Testis (tissue), 3 donors: ENCODE data around the gene MYH10. TPM values are rescaled to one million over a fixed set of nuclear protein-coding genes. Genes with fewer than 3 reads are reported as not detected.
"Not testable (repeated sequence)": the region's sequence is repeated elsewhere in the genome, so short reads cannot be mapped to it uniquely, and the experiment has no call there.

ENCODE experiments used
- DNase-seq: peaks from one replicate; pipeline ENCODE4 v3.0.0-alpha.2; 2019
- H3K27ac ChIP-seq, 2 donors: fragments of 200-600 bp; sonication (generic); one replicate each; pipeline ENCODE4 v1.5.1; 2019
- H3K27me3 ChIP-seq: fragments of 200-600 bp; sonication (generic); one replicate; pipeline ENCODE4 v1.5.1; 2019
- H3K36me3 ChIP-seq: fragments of 200-600 bp; sonication (generic); one replicate; pipeline ENCODE4 v1.5.1; 2017; ENCODE audit warnings: low read depth; ENCODE audit errors: missing control alignments
- H3K4me1 ChIP-seq: fragments of 200-600 bp; sonication (generic); one replicate; pipeline ENCODE4 v1.5.1; 2019
- H3K4me3 ChIP-seq, 2 donors: fragments of 200-600 bp; sonication (generic); one replicate each; pipeline ENCODE4 v1.5.1; 2017 to 2019
- H3K9me3 ChIP-seq: fragments of 200-600 bp; sonication (generic); one replicate; pipeline ENCODE4 v1.5.1; 2017
- POLR2A ChIP-seq: fragments of 450-650 bp; IDR thresholded peaks from one replicate; pipeline ENCODE4 v1.6.1; 2017; ENCODE audit warnings: antibody characterized with exemption, mild to moderate bottlenecking, moderate library complexity
- WGBS, 2 donors: methylation state at CpG; one replicate each; pipeline ENCODE4 v1.1.5; 2018; 5-methylcytosine and 5-hydroxymethylcytosine counted together
- intact Hi-C: fragments of 100-400 bp; cut with DNase I; formaldehyde crosslinking; loops from one replicate; pipeline ENCODE4 v1.15.1; 2023; ENCODE audit warnings: low total_unique reads
- polyA plus RNA-seq: library from polyadenylated mRNA; stranded (reverse); fragments of 350-450 nt; fragmentation: Illumina TruSeq; extraction: RNeasy Lipid Tissue Mini Kit (QIAGEN cat#74804); gene quantifications from one replicate; pipeline ENCODE4 v1.2.3, GENCODE V29; 2014; ENCODE audit warnings: low read depth, low replicate concordance; ENCODE audit not compliant: insufficient read depth
- total RNA-seq, 2 donors: library from RNA; depleted of rRNA; stranded (reverse); fragments of >200 nt; gene quantifications; one replicate each; pipeline ENCODE4 v1.2.3, GENCODE V29; 2016
- TF ChIP-seq, protein P1 (sequence below), 3 experiments: fragments of 450-650 bp in 2 of 3; fragments of 200-600 bp in 1 of 3; sonication (generic) in 1 of 3; IDR thresholded peaks; one replicate each; pipeline ENCODE4 v1.5.1; 2016 to 2019; ENCODE audit warnings: antibody characterized with exemption in 3 of 3, mild to moderate bottlenecking in 2 of 3, moderate library complexity in 1 of 3

The MYH10 gene
- total and polyA plus RNA-seq, 3 donors from 2014 or later: 25.5 to 34.1 (median 33.1) TPM

DNA sequence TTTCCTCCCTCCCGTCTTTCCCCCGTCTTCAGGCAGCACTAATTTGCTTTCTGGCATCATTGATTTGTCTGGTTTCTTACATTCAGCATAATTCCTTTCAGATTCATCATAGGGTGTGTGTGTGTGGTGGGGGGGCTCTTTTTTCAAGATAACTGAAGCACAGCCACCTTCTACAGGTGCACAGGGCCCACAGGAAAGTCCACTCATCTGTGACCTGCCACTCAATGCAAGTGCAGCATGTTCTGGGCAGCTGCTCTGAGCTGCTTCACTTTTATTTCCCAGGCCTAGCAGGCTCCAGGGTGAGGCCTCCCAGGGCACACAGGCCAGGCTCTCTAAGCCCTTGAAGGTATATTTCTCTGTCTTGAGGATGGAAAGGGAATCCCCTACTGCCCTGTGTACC, 35.2 kb upstream of the MYH10 start:
- intact Hi-C loops: no loop called here
- WGBS, 2 donors: 96 to 97% methylated on average over 2 of the region's 2 CpGs
- no peak overlapping the region for H3K27ac ChIP-seq

GRCh38 chr17:8664456-8665126, 34.1 kb upstream of the MYH10 start:
- no peaks in the 10 kb centered on the region for H3K9me3 ChIP-seq
- H3K36me3 ChIP-seq: no peaks in the 10 kb centered on the region
- DNase-seq: no peak
- no peak for TF ChIP-seq POLR2A
- TF ChIP-seq, protein P1, sequence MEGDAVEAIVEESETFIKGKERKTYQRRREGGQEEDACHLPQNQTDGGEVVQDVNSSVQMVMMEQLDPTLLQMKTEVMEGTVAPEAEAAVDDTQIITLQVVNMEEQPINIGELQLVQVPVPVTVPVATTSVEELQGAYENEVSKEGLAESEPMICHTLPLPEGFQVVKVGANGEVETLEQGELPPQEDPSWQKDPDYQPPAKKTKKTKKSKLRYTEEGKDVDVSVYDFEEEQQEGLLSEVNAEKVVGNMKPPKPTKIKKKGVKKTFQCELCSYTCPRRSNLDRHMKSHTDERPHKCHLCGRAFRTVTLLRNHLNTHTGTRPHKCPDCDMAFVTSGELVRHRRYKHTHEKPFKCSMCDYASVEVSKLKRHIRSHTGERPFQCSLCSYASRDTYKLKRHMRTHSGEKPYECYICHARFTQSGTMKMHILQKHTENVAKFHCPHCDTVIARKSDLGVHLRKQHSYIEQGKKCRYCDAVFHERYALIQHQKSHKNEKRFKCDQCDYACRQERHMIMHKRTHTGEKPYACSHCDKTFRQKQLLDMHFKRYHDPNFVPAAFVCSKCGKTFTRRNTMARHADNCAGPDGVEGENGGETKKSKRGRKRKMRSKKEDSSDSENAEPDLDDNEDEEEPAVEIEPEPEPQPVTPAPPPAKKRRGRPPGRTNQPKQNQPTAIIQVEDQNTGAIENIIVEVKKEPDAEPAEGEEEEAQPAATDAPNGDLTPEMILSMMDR (IDR thresholded peaks at IDR 0.05): no peak
- H3K4me1 ChIP-seq: no peaks in the 10 kb centered on the region
- H3K27ac ChIP-seq: no peak overlapping the region
- no peaks in the 10 kb centered on the region for H3K27me3 ChIP-seq
- 87 to 92% methylated on average over 12 of the region's 12 CpGs for WGBS, 2 donors
- intact Hi-C loops: no loop called here
- H3K4me3 ChIP-seq: no peak overlapping the region

More for the DNA sequence above, 35.2 kb upstream of the MYH10 start:
- no peak for TF ChIP-seq POLR2A
- TF ChIP-seq, protein P1 (IDR thresholded peaks at IDR 0.05): no peak
- H3K36me3 ChIP-seq: no peaks in the 10 kb centered on the region
- H3K27me3 ChIP-seq: no peaks in the 10 kb centered on the region
- no peak for DNase-seq
- H3K9me3 ChIP-seq: no peaks in the 10 kb centered on the region
- H3K4me1 ChIP-seq: no peaks in the 10 kb centered on the region
- H3K4me3 ChIP-seq: no peak overlapping the region

DNA sequence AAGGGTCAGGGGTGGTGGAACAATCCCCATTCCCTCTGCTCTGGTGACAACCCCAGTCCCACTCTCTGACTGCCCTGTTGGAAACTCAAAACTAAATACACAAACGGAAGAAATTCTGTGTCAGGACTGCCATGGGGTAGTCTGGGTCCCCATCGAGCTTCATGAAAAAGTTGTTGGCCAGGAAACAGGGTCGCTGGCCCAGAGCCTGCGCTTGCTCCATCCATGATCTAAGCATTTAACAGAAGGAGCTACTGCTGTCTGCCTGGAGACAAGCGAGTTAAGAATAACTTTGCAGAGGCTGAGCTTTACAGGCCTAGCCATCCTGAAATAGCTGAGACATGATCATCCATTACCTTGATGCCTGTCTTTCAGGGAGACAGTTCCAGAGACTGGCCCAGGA, 32.4 kb upstream of the MYH10 start:
- WGBS, 2 donors: 83 to 85% methylated on average over 5 of the region's 5 CpGs
- no peaks in the 10 kb centered on the region for H3K36me3 ChIP-seq
- intact Hi-C loops: no loop called here

GRCh38 chr17:8662076-8662831, 31.7 kb upstream of the MYH10 start:
- 89 to 90% methylated on average over 4 of the region's 4 CpGs for WGBS, 2 donors
- Histone ChIP-seq H3K36me3 (no peaks in the 10 kb centered on the region), H3K4me1 (no peaks in the 10 kb centered on the region), H3K27ac (no peak overlapping the region), H3K27me3 (no peaks in the 10 kb centered on the region), H3K9me3 (no peaks in the 10 kb centered on the region), H3K4me3 (no peak overlapping the region)
- TF ChIP-seq POLR2A: no peak
- TF ChIP-seq, protein P1 (IDR thresholded peaks at IDR 0.05): no peak
- intact Hi-C loops: no loop called here
- no peak for DNase-seq

More for the DNA sequence above, 32.4 kb upstream of the MYH10 start:
- H3K9me3 ChIP-seq: no peaks in the 10 kb centered on the region
- H3K27me3 ChIP-seq: no peaks in the 10 kb centered on the region
- no peaks in the 10 kb centered on the region for H3K4me1 ChIP-seq
- no peak for DNase-seq
- H3K27ac ChIP-seq: no peak overlapping the region
- TF ChIP-seq, protein P1 (IDR thresholded peaks at IDR 0.05): no peak
- H3K4me3 ChIP-seq: no peak overlapping the region

- DNase-seq, H3K27me3 ChIP-seq, H3K4me1 ChIP-seq, H3K4me3 ChIP-seq, H3K27ac ChIP-seq, H3K9me3 ChIP-seq, intact Hi-C loops, H3K36me3 ChIP-seq: not testable (repeated sequence)
These were observed 30.2 kb upstream of the MYH10 start for GRCh38 chr17:8660709-8661108.
